Panc1 (cell line): ENCODE measurements around the gene CD44. TPM values are rescaled to one million over a fixed set of nuclear protein-coding genes. Genes with fewer than 3 reads are reported as not detected.
A peak's percentile ranks its signal among the peaks of the same experiment; 100 is the strongest.

ENCODE experiments used
- ATAC-seq: fragments of 200-7000 bp; cut with Tn5 transposase; 2 replicates; pipeline ENCODE4 v1.9.1; 2020; ENCODE audit warnings: mild to moderate bottlenecking, moderate library complexity
- BruUV-seq: library from RNA; stranded (reverse); fragments of 400-500 nt; replicated peaks from 2 replicates; lab custom pipeline; 2021; lab: Mats Ljungman, UMichigan
- CTCF ChIA-PET: fragments of 300-600 bp; sonication (Branson Sonifier 250); formaldehyde crosslinking; loops from one replicate; lab custom pipeline; 2022; ENCODE audit warnings: antibody characterized with exemption; lab: Charles Lee
- POLR2A ChIA-PET: fragments of 300-600 bp; sonication (Branson Sonifier 250); formaldehyde crosslinking; loops from one replicate; lab custom pipeline; 2022; ENCODE audit warnings: antibody characterized with exemption; lab: Charles Lee
- DNase-seq: peaks from one replicate; pipeline ENCODE4 v3.0.0-alpha.2; 2010; ENCODE audit warnings: low read depth, low spot score
- H3K27ac ChIP-seq: 2 replicates; pipeline ENCODE4 v1.5.1; 2011; ENCODE audit warnings: mild to moderate bottlenecking, low read length, inconsistent platforms
- H3K27me3 ChIP-seq: fragments of 200-500 bp; sonication (Bioruptor generic); 2 replicates; pipeline ENCODE4 v1.6.0; 2014; ENCODE audit warnings: low read length, inconsistent platforms; ENCODE audit not compliant: control insufficient read depth, insufficient read depth
- H3K36me3 ChIP-seq: fragments of 200-500 bp; sonication (Bioruptor generic); 2 replicates; pipeline ENCODE4 v1.5.1; 2014; ENCODE audit warnings: inconsistent platforms, mild to moderate bottlenecking, low read length, moderate library complexity; ENCODE audit not compliant: control insufficient read depth, insufficient read depth
- H3K4me1 ChIP-seq: 2 replicates; pipeline ENCODE4 v1.5.1; 2011; ENCODE audit warnings: inconsistent platforms, mild to moderate bottlenecking, low read length, moderate library complexity; ENCODE audit not compliant: control insufficient read depth, insufficient read depth
- H3K4me3 ChIP-seq, 2 experiments: 2 replicates each; pipeline ENCODE4 v1.5.1; 2011 to 2012; ENCODE audit warnings: low read depth in 2 of 2, low read length in 2 of 2, mild to moderate bottlenecking in 2 of 2, inconsistent platforms in 1 of 2, moderate library complexity in 1 of 2
- H3K9me3 ChIP-seq: fragments of 200-500 bp; sonication (Bioruptor generic); 2 replicates; pipeline ENCODE4 v1.5.1; 2014; ENCODE audit warnings: low read depth, mild to moderate bottlenecking, inconsistent platforms, low read length, moderate library complexity; ENCODE audit not compliant: control insufficient read depth, insufficient read depth
- CTCF ChIP-seq: fragments of 450-650 bp; IDR thresholded peaks from 2 replicates; pipeline ENCODE4 v1.5.1; 2017; ENCODE audit warnings: mild to moderate bottlenecking
- POLR2AphosphoS5 ChIP-seq: IDR thresholded peaks from 2 replicates; pipeline ENCODE4 v1.6.1; 2012; ENCODE audit warnings: mild to moderate bottlenecking, low read depth, low read length, moderate library complexity
- SIN3A ChIP-seq: IDR thresholded peaks from 2 replicates; pipeline ENCODE4 v1.6.1; 2012; ENCODE audit warnings: low read depth, mild to moderate bottlenecking, low read length, moderate library complexity, borderline replicate concordance; ENCODE audit not compliant: insufficient read depth
- TCF7L2 ChIP-seq: IDR thresholded peaks from 2 replicates; pipeline ENCODE4 v1.6.1; 2011; ENCODE audit warnings: mild to moderate bottlenecking, low read depth, low read length, inconsistent platforms
- in situ Hi-C: cut with HindIII; loops from 2 replicates; pipeline ENCODE4 v1.10.0; 2016; ENCODE audit warnings: low sequenced_read_pairs, low pct_unique_long_range_greater_than_20kb
- intact Hi-C: fragments of 100-400 bp; cut with micrococcal nuclease; formaldehyde crosslinking; loops from one replicate; pipeline ENCODE4 v1.10.0; 2022; ENCODE audit not compliant: unreplicated experiment
- total RNA-seq: library from RNA; stranded (reverse); gene quantifications from one replicate; pipeline ENCODE4 v1.2.1, GENCODE V29; 2021; ENCODE audit not compliant: unreplicated experiment
- TF ChIP-seq, protein P1 (sequence below), 2 experiments: IDR thresholded peaks; 2 replicates each; pipeline ENCODE4 v1.6.1; 2011 to 2012; ENCODE audit warnings: low read depth in 2 of 2, control low read depth in 1 of 2, low read length in 1 of 2, mild to moderate bottlenecking in 1 of 2, moderate library complexity in 1 of 2; ENCODE audit not compliant: insufficient read depth in 1 of 2

CD44 gene
- total RNA-seq, 1 experiment from 2014 or later, result 1,819 TPM

GRCh38 chr11:35127619-35128018 is 11.4 kb upstream of the CD44 start:
- TF ChIP-seq POLR2AphosphoS5 (no peak), SIN3A (no peak), TCF7L2 (no peak), CTCF (no peak)
- TF ChIP-seq, protein P1, sequence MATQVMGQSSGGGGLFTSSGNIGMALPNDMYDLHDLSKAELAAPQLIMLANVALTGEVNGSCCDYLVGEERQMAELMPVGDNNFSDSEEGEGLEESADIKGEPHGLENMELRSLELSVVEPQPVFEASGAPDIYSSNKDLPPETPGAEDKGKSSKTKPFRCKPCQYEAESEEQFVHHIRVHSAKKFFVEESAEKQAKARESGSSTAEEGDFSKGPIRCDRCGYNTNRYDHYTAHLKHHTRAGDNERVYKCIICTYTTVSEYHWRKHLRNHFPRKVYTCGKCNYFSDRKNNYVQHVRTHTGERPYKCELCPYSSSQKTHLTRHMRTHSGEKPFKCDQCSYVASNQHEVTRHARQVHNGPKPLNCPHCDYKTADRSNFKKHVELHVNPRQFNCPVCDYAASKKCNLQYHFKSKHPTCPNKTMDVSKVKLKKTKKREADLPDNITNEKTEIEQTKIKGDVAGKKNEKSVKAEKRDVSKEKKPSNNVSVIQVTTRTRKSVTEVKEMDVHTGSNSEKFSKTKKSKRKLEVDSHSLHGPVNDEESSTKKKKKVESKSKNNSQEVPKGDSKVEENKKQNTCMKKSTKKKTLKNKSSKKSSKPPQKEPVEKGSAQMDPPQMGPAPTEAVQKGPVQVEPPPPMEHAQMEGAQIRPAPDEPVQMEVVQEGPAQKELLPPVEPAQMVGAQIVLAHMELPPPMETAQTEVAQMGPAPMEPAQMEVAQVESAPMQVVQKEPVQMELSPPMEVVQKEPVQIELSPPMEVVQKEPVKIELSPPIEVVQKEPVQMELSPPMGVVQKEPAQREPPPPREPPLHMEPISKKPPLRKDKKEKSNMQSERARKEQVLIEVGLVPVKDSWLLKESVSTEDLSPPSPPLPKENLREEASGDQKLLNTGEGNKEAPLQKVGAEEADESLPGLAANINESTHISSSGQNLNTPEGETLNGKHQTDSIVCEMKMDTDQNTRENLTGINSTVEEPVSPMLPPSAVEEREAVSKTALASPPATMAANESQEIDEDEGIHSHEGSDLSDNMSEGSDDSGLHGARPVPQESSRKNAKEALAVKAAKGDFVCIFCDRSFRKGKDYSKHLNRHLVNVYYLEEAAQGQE (IDR thresholded peaks at IDR 0.05; ENCODE audit: insufficient read depth in 1 of 2, low read depth in 2 of 2, low read length in 1 of 2), result no peak
- H3K9me3 ChIP-seq, result no peaks in the 10 kb centered on the region
- H3K27ac ChIP-seq, result peak overlapping the region; percentile 62; the same call in 1 of the 2 replicates
- intact Hi-C loops (no loop called here), in situ Hi-C loops (no loop called here)
- H3K27me3 ChIP-seq, result no peaks in the 10 kb centered on the region
- no peaks in the 10 kb centered on the region for H3K36me3 ChIP-seq
- DNase-seq (no peak), ATAC-seq (no peak)
- BruUV-seq, result no TSS peak
- H3K4me3 ChIP-seq, result no peak overlapping the region
- ChIA-PET POLR2A (no interaction called here), CTCF (no interaction called here)
- peaks cover 4% of the 10 kb centered on the region; the same call in 1 of the 2 replicates for H3K4me1 ChIP-seq

- ChIA-PET CTCF (no interaction called here), POLR2A (no interaction called here)
- no TSS peak for BruUV-seq
- TF ChIP-seq, protein P1 (IDR thresholded peaks at IDR 0.05; ENCODE audit: insufficient read depth in 1 of 2, low read depth in 2 of 2, low read length in 1 of 2), result no peak
- no peak for TF ChIP-seq SIN3A
- no peak for TF ChIP-seq POLR2AphosphoS5
- no peak for TF ChIP-seq CTCF
- no peak for TF ChIP-seq TCF7L2
- in situ Hi-C loops, result no loop called here
- no peaks in the 10 kb centered on the region for H3K36me3 ChIP-seq
- peaks cover 18% of the 10 kb centered on the region; the same call in 1 of the 2 replicates for H3K4me1 ChIP-seq
- H3K27ac ChIP-seq, result peak overlapping the region; percentile 18; the same call in 1 of the 2 replicates
- ATAC-seq (no peak), DNase-seq (no peak)
- intact Hi-C loops, result no loop called here
- H3K9me3 ChIP-seq, result no peaks in the 10 kb centered on the region
- no peaks in the 10 kb centered on the region for H3K27me3 ChIP-seq
- H3K4me3 ChIP-seq, result no peak overlapping the region
Measured at GRCh38 chr11:35131094-35131493, 7.9 kb upstream of the CD44 start.
